ENCODE measurements around the gene UBE2E2.

The UBE2E2 gene

GRCh38 chr3:23640471-23641146 is 437.5 kb downstream of the UBE2E2 start:
- no peak for DNase-seq

All from CD4-positive, alpha-beta T cell treated with Interleukin-15 for 1 hour (primary cell).